ENCODE results near the gene TTYH3.

GRCh38 chr7:2666155-2666554, 34.4 kb downstream of the TTYH3 start:
- TF ChIP-seq SUZ12 (IDR thresholded peaks at IDR 0.05) (no peak), HDGF (IDR thresholded peaks at IDR 0.05; ENCODE audit: borderline replicate concordance) (no peak), ZNF384 (IDR thresholded peaks at IDR 0.05) (no peak), ELF4 (IDR thresholded peaks at IDR 0.05) (no peak), FOXK2 (IDR thresholded peaks at IDR 0.05) (no peak), SP1 (IDR thresholded peaks at IDR 0.05) (no peak), TARDBP (IDR thresholded peaks at IDR 0.05) (no peak), LEF1 (IDR thresholded peaks at IDR 0.05; ENCODE audit: borderline replicate concordance) (no peak), FOXA1 (IDR thresholded peaks at IDR 0.05) (no peak), PKNOX1 (IDR thresholded peaks at IDR 0.05) (no peak), BHLHE40 (IDR thresholded peaks at IDR 0.05; ENCODE audit: borderline replicate concordance) (no peak), CTBP1 (IDR thresholded peaks at IDR 0.05; ENCODE audit: borderline replicate concordance) (no peak), NFRKB (IDR thresholded peaks at IDR 0.05) (no peak)

Measured in HEK293T (cell line).